Pulmonary artery endothelial cell (primary cell): ENCODE results near the gene FKBP2. TPM values are rescaled to one million over a fixed set of nuclear protein-coding genes. Genes with fewer than 3 reads are reported as not detected.
A peak's percentile ranks its signal among the peaks of the same experiment; 100 is the strongest.
"Not testable (repeated sequence)": the region's sequence is repeated elsewhere in the genome, so short reads cannot be mapped to it uniquely, and the experiment has no call there.

ENCODE experiments used
- DNase-seq: peaks from one replicate; pipeline ENCODE4 v3.0.0-alpha.2; 2011; ENCODE audit warnings: low read depth, low spot score
- total RNA-seq: library from RNA; depleted of rRNA; stranded (reverse); fragments of >200 nt; gene quantifications from 2 replicates; pipeline ENCODE4 v1.2.3, GENCODE V29; 2014

FKBP2 gene
- total RNA-seq, 1 donor from 2014 or later: 62.8 TPM

DNA sequence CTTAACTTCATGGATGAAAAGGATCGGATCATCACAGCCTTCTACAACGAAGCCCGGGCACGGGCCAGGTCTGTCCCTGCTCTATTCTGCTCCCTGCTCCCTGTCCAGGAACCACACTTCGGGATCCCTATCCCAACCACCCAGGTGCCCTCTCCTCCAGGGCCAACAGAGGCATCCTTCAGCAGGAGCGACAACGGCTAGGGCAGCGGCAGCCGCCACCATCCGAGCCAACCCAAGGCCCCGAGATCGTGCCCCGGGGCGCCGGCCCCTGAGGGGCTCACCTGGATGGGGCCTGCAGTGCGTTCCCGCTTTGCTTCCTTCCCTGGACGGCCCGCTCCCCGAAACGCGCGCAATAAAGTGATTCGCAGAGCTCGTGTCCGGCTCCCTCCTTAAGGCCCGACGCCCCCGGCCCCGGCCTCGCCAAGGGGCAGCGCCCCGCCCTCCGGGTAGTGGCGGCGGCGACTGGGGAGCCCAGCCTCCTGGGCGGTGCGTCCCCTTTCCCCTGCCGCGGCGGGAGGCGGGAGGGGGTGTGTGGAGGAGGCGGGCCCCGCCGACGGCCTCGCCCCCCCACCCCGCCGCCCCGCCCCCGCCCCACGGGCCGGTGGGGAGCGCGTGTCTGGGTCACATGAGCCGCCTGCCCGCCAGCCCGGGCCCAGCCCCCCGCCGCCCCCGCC is 6.8 kb upstream of the FKBP2 start, which contains the start of gene VEGFB:
Gene VEGFB, plus strand, starts transcription at position 672 of the 674 bp plus-strand sequence. CDS start 250 bp downstream, outside the sequence.
- DNase-seq: no peak

DNA sequence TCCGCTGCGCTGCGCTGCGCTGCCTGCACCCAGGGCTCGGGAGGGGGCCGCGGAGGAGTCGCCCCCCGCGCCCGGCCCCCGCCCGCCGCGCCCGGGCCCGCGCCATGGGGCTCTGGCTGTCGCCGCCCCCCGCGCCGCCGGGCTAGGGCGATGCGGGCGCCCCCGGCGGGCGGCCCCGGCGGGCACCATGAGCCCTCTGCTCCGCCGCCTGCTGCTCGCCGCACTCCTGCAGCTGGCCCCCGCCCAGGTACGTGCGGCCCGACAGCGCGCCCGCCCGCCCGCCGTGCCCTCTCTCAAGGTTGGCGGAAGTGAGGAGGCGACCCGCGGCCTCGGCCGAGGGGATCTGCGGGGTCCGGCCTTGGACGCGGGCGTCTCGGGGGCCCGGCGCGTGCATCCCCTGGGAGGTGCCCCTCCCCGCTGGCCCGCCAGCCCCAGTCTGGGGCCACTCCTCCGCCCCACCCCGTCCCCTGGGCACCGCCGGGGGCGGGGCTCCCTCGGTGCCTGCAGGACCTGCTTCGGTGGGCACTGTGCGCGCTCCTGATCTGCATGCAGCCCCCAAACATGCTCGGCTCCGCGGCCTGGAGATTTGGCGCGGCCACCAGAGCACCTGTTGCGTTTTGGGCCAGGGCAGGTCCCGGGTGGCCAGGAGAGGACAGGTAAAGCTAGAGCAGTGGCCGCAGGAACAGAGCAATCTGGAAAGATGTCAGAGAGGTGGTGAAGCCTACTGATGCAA is 6.1 kb upstream of the FKBP2 start:
- no peak for DNase-seq

GRCh38 chr11:64235437-64236161 is 5.3 kb upstream of the FKBP2 start:
- DNase-seq: no peak

DNA sequence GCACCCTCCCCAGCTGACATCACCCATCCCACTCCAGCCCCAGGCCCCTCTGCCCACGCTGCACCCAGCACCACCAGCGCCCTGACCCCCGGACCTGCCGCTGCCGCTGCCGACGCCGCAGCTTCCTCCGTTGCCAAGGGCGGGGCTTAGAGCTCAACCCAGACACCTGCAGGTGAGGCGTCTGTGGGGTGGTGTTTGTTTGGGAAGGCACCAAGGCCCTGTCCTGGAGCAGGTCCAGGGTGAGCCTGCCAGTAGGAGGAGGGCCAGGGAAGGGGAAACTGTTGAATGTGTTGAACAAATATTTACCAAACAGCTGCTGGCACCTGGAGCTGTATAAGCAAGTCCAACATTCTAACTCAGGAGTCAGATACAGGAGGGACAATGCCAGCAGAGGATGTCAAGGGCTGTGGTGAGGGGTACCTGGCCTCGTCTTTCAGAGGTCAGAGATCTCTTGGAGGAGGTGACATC is 3.4 kb upstream of the FKBP2 start:
- no peak for DNase-seq

DNA sequence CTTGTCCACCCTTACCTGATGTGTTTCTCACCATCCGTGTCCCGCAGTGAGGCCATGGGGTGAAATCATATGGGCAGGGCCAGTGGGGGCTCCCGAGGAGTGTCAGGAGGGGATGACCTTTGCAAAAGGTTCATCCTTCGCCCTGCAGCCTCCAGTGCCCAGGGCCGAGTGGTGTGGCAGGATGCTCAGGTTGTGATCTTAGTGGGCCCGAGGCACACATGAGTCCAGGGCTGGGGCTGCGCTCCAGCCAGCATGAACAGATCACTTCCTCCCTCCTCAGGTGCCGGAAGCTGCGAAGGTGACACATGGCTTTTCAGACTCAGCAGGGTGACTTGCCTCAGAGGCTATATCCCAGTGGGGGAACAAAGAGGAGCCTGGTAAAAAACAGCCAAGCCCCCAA is 2.8 kb upstream of the FKBP2 start:
- DNase-seq: no peak

DNA sequence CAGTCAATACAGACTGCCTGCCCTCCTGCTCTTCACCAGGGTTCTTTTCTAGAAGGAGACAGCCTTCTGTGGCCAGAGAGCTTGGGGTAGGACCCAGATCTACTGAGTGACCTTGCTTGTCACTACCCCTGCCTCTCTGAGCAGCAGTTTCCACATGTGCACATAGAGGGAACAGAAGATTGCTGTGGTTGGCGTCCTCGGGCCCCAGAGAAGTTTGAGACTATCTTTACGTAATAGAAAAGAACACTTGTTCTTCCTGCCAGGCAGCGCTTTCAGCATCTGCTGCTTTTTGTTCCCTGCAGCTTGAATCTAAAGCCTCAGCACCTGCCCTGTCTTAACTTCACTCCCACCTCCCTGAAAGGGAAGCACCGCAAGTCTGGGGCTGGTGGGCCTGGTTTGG is 1.9 kb upstream of the FKBP2 start:
- DNase-seq: no peak

DNA sequence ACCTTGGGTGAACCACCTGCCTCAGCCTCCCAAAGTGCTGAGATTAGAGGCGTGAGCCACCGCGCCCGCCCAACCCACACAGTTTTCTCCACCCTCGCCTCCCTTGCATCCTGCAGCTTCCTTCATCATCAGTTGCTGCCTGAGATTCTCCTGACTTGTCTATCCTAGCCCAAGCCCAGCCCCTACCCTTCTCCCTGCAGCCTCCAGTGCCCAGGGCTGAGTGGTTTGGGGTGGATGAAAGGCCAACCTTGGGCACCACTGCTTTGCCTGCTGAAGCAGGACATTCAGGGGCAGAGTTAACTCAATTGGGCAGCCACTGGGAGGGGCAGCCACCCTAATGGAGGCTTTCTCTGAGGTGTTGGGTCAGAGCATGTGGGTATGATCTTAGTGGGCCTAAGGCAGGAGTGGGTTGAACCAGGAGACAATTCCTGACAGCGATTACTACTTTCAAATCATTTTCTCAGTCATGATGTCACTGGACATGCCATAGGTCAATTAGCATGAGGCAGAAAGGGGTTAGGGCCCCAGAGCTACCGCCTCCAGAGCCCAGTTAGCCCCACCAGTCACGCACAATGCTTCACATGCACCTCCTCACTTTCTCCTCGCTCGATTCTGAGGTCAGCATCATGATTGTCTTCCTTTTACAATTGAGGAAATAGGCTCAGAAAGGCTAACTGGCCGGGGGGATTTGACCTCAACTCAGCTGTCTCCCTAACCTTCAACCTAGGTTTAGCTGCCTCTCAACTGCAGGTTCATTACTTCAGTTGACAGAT is 1.0 kb upstream of the FKBP2 start:
- DNase-seq: no peak

DNA sequence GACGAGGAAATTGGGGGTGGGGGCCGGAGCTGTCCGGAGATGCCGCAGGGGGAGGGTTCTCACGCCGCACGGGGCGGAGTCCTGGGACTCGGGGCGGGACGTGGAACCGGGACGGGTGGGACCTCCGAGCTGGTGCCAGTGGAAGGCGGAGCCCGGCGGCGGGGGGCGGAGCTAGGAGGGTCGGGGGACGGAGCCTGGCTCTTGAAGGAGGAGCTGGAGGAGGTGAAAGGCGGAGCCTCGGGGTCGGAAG is 271 bp downstream of the FKBP2 start:
- peak; percentile 97 for DNase-seq

DNA sequence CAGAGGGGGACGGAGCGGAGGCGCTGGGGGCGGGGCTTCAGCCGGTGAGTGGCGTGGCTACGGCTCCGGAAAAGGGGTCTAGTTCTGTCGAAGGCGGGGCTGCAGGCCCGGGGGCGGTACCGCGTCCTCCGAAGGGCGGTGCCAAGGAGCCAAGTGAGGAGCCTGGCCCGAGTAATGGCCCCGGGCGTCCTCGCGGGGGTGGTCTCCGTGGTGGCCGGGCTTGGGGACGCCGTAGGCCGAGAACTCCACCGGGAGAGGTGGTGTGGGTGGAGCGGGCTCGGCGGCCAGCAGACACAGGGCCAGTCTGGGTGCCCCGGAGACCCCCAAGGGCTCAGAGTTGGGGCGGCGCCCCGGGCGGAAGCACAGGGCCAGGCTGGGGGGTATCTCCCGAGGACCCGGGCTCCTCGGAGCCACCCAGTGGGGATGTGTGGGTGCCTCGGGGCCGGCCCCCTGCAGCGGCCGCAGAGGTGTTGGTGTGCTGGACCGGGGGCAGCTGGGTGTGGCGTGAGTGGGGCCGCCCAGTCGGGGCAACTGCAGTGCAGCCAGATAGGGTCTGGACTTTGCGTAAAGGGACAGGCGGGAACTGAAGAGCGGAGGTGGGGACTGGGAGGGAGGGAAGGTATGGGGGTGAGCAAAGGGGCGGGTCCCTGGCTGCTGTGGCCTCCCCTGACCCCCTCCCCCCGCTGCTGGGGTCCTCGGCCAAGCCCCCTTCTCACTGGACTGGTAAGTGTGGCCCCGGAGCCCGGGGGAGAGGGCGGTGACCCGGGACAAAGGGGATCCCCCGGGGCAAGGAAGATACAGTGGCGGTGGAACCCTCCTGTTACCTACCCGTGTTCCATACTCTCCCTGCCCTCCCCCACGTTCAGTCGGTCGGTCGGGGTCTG is 838 bp downstream of the FKBP2 start:
- DNase-seq: no peak

GRCh38 chr11:64243236-64243854 is 2.5 kb downstream of the FKBP2 start:
- no peak for DNase-seq

DNA sequence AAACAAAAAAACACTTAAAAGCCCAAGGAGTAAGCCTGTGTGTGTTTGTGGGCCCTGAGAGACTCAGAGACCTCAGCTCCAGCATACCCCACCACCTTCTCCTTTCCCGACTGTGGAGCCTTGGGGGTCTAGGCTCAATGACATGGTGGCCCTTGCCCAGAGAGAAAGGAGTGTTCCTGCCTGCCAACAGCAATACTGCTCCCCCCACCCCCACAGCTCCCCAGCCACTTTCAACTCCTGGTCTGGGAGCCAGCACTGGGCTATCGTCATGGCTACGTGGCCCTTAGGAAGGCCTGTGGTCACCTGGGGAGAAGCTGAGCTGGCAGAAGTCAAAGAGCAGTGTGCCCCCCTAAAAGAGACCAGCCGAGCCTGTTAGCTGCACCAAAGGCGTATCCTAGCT is 3.2 kb downstream of the FKBP2 start:
- no peak for DNase-seq

- DNase-seq: no peak
These were observed 4.1 kb downstream of the FKBP2 start for GRCh38 chr11:64244966-64245365.

- no peak for DNase-seq
These were observed 4.5 kb downstream of the FKBP2 start for GRCh38 chr11:64245401-64245796.

- no peak for DNase-seq
These were observed 5.1 kb downstream of the FKBP2 start for GRCh38 chr11:64245797-64246620.

GRCh38 chr11:64246621-64246870 is 5.7 kb downstream of the FKBP2 start:
- not testable (repeated sequence) for DNase-seq

- no peak for DNase-seq
These were observed 6.2 kb downstream of the FKBP2 start, which contains the start of gene PPP1R14B for GRCh38 chr11:64246871-64247728. TSS of gene PPP1R14B (minus strand) at chr11:64246943. CDS start at chr11:64246673, 270 bp downstream.

GRCh38 chr11:64247729-64248531 is 7.0 kb downstream of the FKBP2 start:
- no peak for DNase-seq

DNA sequence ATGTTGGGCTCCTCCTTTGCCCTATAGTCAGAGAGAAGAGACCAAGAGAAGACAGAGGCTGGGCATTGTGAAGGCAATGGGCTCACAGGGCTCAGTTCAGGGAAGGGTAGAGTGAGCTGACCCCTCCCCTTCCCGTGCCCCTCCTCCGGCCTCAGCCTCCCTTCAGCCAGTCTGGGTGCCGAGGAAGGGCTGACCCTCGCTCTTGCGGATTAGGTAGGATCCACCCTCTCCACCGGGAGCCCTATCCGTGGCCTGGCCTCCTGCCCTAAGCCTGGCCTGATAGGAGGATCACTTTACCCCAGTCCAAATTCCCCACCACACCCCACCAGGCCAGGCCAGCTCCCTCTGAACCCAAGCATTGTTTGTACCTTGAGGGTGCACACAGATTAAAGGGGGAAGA is 7.7 kb downstream of the FKBP2 start:
- DNase-seq: no peak
